Upper lobe of right lung (tissue), 1 donor: ENCODE results near the gene HEMGN. TPM values are rescaled to one million over a fixed set of nuclear protein-coding genes. Genes with fewer than 3 reads are reported as not detected.

Experiments used
- ATAC-seq: fragments of 200-7000 bp; cut with Tn5 transposase; one replicate; pipeline ENCODE4 v1.9.1; 2020; ENCODE audit warnings: mild to moderate bottlenecking, moderate library complexity
- DNase-seq: peaks from one replicate; pipeline ENCODE4 v3.0.0-alpha.2; 2020
- H3K27ac ChIP-seq: fragments of 200-600 bp; one replicate; pipeline ENCODE4 v1.8.0; 2022
- H3K27me3 ChIP-seq: fragments of 200-600 bp; one replicate; pipeline ENCODE4 v1.8.0; 2022; ENCODE audit warnings: mild to moderate bottlenecking
- H3K36me3 ChIP-seq: fragments of 200-600 bp; one replicate; pipeline ENCODE4 v1.8.0; 2022
- H3K4me1 ChIP-seq: fragments of 200-600 bp; one replicate; pipeline ENCODE4 v1.8.0; 2022
- H3K4me3 ChIP-seq: fragments of 200-600 bp; one replicate; pipeline ENCODE4 v1.8.0; 2022; ENCODE audit warnings: mild to moderate bottlenecking
- H3K9me3 ChIP-seq: fragments of 200-600 bp; one replicate; pipeline ENCODE4 v1.8.0; 2022
- CTCF ChIP-seq: fragments of 200-600 bp; IDR thresholded peaks from one replicate; pipeline ENCODE4 v1.8.0; 2022; ENCODE audit warnings: antibody characterized with exemption
- intact Hi-C: fragments of 100-400 bp; cut with DNase I; formaldehyde crosslinking; loops from one replicate; pipeline ENCODE4 v1.11.0; 2022
- total RNA-seq: library from RNA; stranded (reverse); fragmentation: NEBNext Ultra II Directional; extraction: Animal tissue kit (Norgen Biotek cat#: 25700); gene quantifications from one replicate; pipeline ENCODE4 v1.2.1, GENCODE V29; 2021
- donor health status: DM: no; HTN: yes; CAD: no; lungs with severe emphysema.

Gene HEMGN
- total RNA-seq, 1 donor from 2014 or later, result not detected

GRCh38 chr9:97944612-97945011, 6.6 kb upstream of the HEMGN start:
- TF ChIP-seq CTCF, result no peak
- Histone ChIP-seq H3K27ac (no peak overlapping the region), H3K36me3 (no peaks in the 10 kb centered on the region), H3K4me1 (no peaks in the 10 kb centered on the region), H3K27me3 (peaks cover 6% of the 10 kb centered on the region), H3K9me3 (no peaks in the 10 kb centered on the region), H3K4me3 (no peak overlapping the region)
- ATAC-seq (no peak), DNase-seq (no peak)
- intact Hi-C loops, result no loop called here

GRCh38 chr9:97943308-97943855, 5.4 kb upstream of the HEMGN start:
- no peak for TF ChIP-seq CTCF
- no peak for ATAC-seq
- DNase-seq, result no peak
- Histone ChIP-seq H3K4me3 (no peak overlapping the region), H3K36me3 (no peaks in the 10 kb centered on the region), H3K27me3 (peaks cover 6% of the 10 kb centered on the region), H3K27ac (no peak overlapping the region), H3K4me1 (no peaks in the 10 kb centered on the region), H3K9me3 (no peaks in the 10 kb centered on the region)
- intact Hi-C loops, result no loop called here

GRCh38 chr9:97941323-97941722, 3.4 kb upstream of the HEMGN start:
- Histone ChIP-seq H3K9me3 (no peaks in the 10 kb centered on the region), H3K36me3 (no peaks in the 10 kb centered on the region), H3K4me1 (no peaks in the 10 kb centered on the region), H3K4me3 (no peak overlapping the region), H3K27me3 (peaks cover 6% of the 10 kb centered on the region), H3K27ac (no peak overlapping the region)
- ATAC-seq (no peak), DNase-seq (no peak)
- no peak for TF ChIP-seq CTCF
- intact Hi-C loops, result no loop called here

- no peak overlapping the region for H3K27ac ChIP-seq
- no peaks in the 10 kb centered on the region for H3K36me3 ChIP-seq
- H3K4me3 ChIP-seq, result no peak overlapping the region
- no peaks in the 10 kb centered on the region for H3K4me1 ChIP-seq
- intact Hi-C loops, result no loop called here
- peaks cover 6% of the 10 kb centered on the region for H3K27me3 ChIP-seq
- no peak for TF ChIP-seq CTCF
- no peak for ATAC-seq
- no peak for DNase-seq
- no peaks in the 10 kb centered on the region for H3K9me3 ChIP-seq
Observed at GRCh38 chr9:97940741-97941140, 2.8 kb upstream of the HEMGN start.

GRCh38 chr9:97940233-97940632, 2.3 kb upstream of the HEMGN start:
- Histone ChIP-seq H3K4me3 (no peak overlapping the region), H3K27ac (no peak overlapping the region), H3K36me3 (no peaks in the 10 kb centered on the region), H3K27me3 (peaks cover 10% of the 10 kb centered on the region), H3K4me1 (no peaks in the 10 kb centered on the region), H3K9me3 (no peaks in the 10 kb centered on the region)
- no peak for TF ChIP-seq CTCF
- no peak for ATAC-seq
- DNase-seq, result no peak
- intact Hi-C loops, result no loop called here

- ATAC-seq, result no peak
- intact Hi-C loops, result no loop called here
Observed at GRCh38 chr9:97936998-97937397, 974 bp downstream of the HEMGN start.

More at GRCh38 chr9:97936998-97937397, 974 bp downstream of the HEMGN start:
- no peak for TF ChIP-seq CTCF
- H3K27me3 ChIP-seq, result peaks cover 12% of the 10 kb centered on the region
- H3K9me3 ChIP-seq, result no peaks in the 10 kb centered on the region
- H3K4me1 ChIP-seq, result no peaks in the 10 kb centered on the region
- no peak for DNase-seq
- H3K4me3 ChIP-seq, result no peak overlapping the region
- H3K27ac ChIP-seq, result no peak overlapping the region
- H3K36me3 ChIP-seq, result no peaks in the 10 kb centered on the region
